Memory B cell (primary cell): ENCODE results near the gene TMEM14B.
"Not testable (repeated sequence)": the region's sequence is repeated elsewhere in the genome, so short reads cannot be mapped to it uniquely, and the experiment has no call there.

Experiments used
- ATAC-seq: fragments of 150-1000 bp; cut with Tn5 transposase; 2 replicates; pipeline ENCODE4 v1.10.0; 2021; ENCODE audit warnings: low read depth, mild to moderate bottlenecking, moderate library complexity
- DNase-seq, 2 donors: peaks; one replicate each; pipeline ENCODE4 v3.0.0; 2022; ENCODE audit warnings: low spot score in 2 of 2
- H3K27ac Mint-ChIP-seq: one replicate; pipeline ENCODE4 v1.8.0; 2022; ENCODE audit warnings: mild to moderate bottlenecking, moderate library complexity, mixed read lengths
- H3K27me3 Mint-ChIP-seq: one replicate; pipeline ENCODE4 v1.8.0; 2022; ENCODE audit warnings: mixed read lengths
- H3K36me3 Mint-ChIP-seq: one replicate; pipeline ENCODE4 v1.8.0; 2022; ENCODE audit warnings: mild to moderate bottlenecking, mixed read lengths
- H3K4me1 Mint-ChIP-seq: one replicate; pipeline ENCODE4 v1.8.0; 2022; ENCODE audit warnings: mixed read lengths
- H3K4me3 Mint-ChIP-seq: one replicate; pipeline ENCODE4 v1.8.0; 2022; ENCODE audit warnings: mild to moderate bottlenecking, moderate library complexity, mixed read lengths
- H3K9me3 Mint-ChIP-seq: one replicate; pipeline ENCODE4 v1.8.0; 2022; ENCODE audit warnings: mixed read lengths

The TMEM14B gene

GRCh38 chr6:10747251-10747972 is at the start of gene TMEM14B:
TMEM14B (plus strand) TSS chr6:10747805; CDS start chr6:10749246, 1,441 bp downstream.
- peak within 1 kb of the TSS; percentile 90 for H3K4me3 Mint-ChIP-seq
- H3K27me3 Mint-ChIP-seq, result no peaks in the 10 kb centered on the region
- peak within 1 kb of the TSS; percentile 94 for H3K27ac Mint-ChIP-seq
- peak; percentile 97 for ATAC-seq
- peak; percentile 98 to 99 for DNase-seq
- H3K9me3 Mint-ChIP-seq, result no peaks in the 10 kb centered on the region
- H3K4me1 Mint-ChIP-seq, result peaks cover 20% of the 10 kb centered on the region
- peaks cover 7% of the 10 kb centered on the region for H3K36me3 Mint-ChIP-seq

GRCh38 chr6:10713962-10714361 is 33.6 kb upstream of the TMEM14B start:
- Mint-ChIP-seq H3K27ac (no peak overlapping the region), H3K4me1 (no peaks in the 10 kb centered on the region), H3K27me3 (no peaks in the 10 kb centered on the region), H3K4me3 (no peak overlapping the region), H3K9me3 (peaks cover 2% of the 10 kb centered on the region), H3K36me3 (peaks cover 2% of the 10 kb centered on the region)
- ATAC-seq (no peak), DNase-seq (no peak)

- DNase-seq (peak; percentile 15 to 20), ATAC-seq (peak; percentile 37)
- Mint-ChIP-seq H3K36me3 (peaks cover 2% of the 10 kb centered on the region), H3K4me1 (peaks cover 14% of the 10 kb centered on the region), H3K9me3 (peaks cover 2% of the 10 kb centered on the region), H3K27ac (peak overlapping the region; percentile 35), H3K4me3 (peak overlapping the region; percentile 79), H3K27me3 (no peaks in the 10 kb centered on the region)
Measured at GRCh38 chr6:10719296-10719963, 28.2 kb upstream of the TMEM14B start.

- ATAC-seq (no peak), DNase-seq (no peak)
- Mint-ChIP-seq H3K4me1 (peaks cover 14% of the 10 kb centered on the region), H3K27ac (peak overlapping the region; percentile 35), H3K36me3 (peaks cover 2% of the 10 kb centered on the region), H3K9me3 (peaks cover 2% of the 10 kb centered on the region), H3K27me3 (no peaks in the 10 kb centered on the region), H3K4me3 (peak overlapping the region; percentile 95)
Measured at GRCh38 chr6:10719964-10720264, 27.7 kb upstream of the TMEM14B start.

- H3K9me3 Mint-ChIP-seq, result peaks cover 2% of the 10 kb centered on the region
- DNase-seq (peak; percentile 40 to 47), ATAC-seq (peak; percentile 49)
- H3K27me3 Mint-ChIP-seq, result no peaks in the 10 kb centered on the region
- peak overlapping the region; percentile 60 for H3K27ac Mint-ChIP-seq
- H3K4me3 Mint-ChIP-seq, result peak overlapping the region; percentile 95
- peaks cover 4% of the 10 kb centered on the region for H3K36me3 Mint-ChIP-seq
- H3K4me1 Mint-ChIP-seq, result peaks cover 16% of the 10 kb centered on the region
Measured at GRCh38 chr6:10720265-10720959, 27.2 kb upstream of the TMEM14B start.

DNA sequence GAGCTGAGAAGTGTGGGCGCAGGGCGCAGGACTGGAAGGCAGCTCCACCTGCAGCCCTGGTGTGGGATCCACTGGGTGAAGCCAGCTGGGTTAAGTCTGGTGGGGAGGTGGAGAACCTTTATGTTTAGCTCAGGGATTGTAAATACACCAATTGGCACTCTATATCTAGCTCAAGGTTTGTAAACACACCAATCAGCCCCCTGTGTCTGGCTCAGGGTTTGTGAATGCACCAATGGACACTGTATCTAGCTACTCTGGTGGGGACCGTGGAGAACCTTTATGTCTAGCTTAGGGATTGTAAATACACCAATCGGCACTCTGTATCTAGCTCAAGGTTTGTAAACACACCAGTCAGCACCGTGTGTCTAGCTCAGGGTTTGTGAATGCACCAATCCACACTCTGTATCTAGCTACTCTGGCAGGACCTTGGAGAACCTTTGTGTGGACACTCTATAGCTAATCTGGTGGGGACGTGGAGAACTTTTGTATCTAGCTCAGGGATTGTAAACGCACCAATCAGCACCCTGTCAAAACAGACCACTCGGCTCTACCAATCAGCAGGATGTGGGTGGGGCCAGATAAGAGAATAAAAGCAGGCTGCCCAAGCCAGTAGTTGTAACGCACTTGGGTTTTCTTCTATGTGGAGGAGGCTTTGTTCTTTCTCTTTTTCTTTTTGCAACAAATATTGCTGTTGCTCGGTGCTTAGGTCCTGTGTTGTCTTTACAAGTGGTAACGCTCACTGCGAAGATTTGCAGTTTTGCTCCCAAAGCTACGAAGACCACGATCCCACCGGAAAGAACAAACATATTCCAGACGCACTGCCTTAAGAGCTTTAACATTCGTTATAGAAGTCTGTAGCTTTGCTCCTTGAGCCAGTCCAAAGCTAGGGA is 26.4 kb upstream of the TMEM14B start:
- not testable (repeated sequence) for ATAC-seq, H3K27me3 Mint-ChIP-seq, DNase-seq, H3K36me3 Mint-ChIP-seq, H3K9me3 Mint-ChIP-seq
- Mint-ChIP-seq H3K4me1 (peaks cover 19% of the 10 kb centered on the region), H3K27ac (peak overlapping the region; percentile 60), H3K4me3 (peak overlapping the region; percentile 95)

GRCh38 chr6:10721850-10722569 is 25.6 kb upstream of the TMEM14B start:
- ATAC-seq, result no peak
- Mint-ChIP-seq H3K27ac (peak overlapping the region; percentile 60), H3K9me3 (peaks cover 2% of the 10 kb centered on the region), H3K27me3 (no peaks in the 10 kb centered on the region), H3K36me3 (peaks cover 8% of the 10 kb centered on the region), H3K4me1 (peaks cover 20% of the 10 kb centered on the region), H3K4me3 (peak overlapping the region; percentile 95)
- DNase-seq, result no peak

GRCh38 chr6:10722570-10722819 is 25.1 kb upstream of the TMEM14B start:
- Mint-ChIP-seq H3K36me3 (peaks cover 10% of the 10 kb centered on the region), H3K9me3 (peaks cover 2% of the 10 kb centered on the region), H3K27ac (peak overlapping the region; percentile 80), H3K27me3 (no peaks in the 10 kb centered on the region), H3K4me1 (peaks cover 23% of the 10 kb centered on the region), H3K4me3 (peak overlapping the region; percentile 95)
- DNase-seq (no peak), ATAC-seq (no peak)

DNA sequence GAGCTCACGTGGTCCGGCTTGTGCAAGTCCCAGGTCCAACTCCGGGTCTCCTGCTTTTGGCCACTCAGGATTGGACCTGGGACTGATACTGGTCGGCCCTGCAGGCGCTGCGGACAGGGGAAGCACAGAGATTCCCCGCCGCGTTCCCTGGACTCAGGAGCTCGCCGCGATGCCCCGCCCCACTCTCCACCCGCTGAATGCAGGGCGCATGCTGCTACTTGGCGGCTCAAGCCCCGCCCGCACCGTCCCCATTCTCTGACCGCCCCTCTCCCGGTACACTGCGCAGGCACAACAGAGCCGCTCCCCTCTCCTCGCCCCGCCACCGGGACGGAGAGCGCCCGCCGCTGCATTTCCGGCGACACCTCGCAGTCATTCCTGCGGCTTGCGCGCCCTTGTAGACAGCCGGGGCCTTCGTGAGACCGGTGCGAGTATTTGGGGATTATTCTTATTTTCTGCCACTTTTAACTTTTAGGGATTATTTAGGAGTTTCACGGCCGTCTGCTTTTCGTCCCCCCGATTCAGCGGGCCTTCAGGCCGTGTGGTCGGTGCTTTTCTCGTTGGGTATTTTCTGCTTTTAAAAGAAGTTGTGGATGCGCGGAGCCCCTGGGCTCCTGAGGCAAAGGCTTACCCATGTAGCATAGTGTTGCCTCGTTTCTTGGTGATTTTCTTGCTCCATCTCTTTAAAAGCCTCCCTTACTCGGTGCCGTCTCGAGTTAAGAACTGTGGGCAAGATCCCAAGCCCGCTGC is 24.6 kb upstream of the TMEM14B start, which contains the start of gene TMEM14C:
Gene TMEM14C, plus strand, starts transcription at position 251 of the 747 bp plus-strand sequence. CDS start 1,544 bp downstream, outside the sequence.
- Mint-ChIP-seq H3K4me3 (peak within 1 kb of the TSS; percentile 95), H3K4me1 (peaks cover 26% of the 10 kb centered on the region), H3K27me3 (no peaks in the 10 kb centered on the region), H3K27ac (peak within 1 kb of the TSS; percentile 80), H3K9me3 (peaks cover 2% of the 10 kb centered on the region), H3K36me3 (peaks cover 13% of the 10 kb centered on the region)
- ATAC-seq (peak; percentile 83), DNase-seq (peak; percentile 39 to 50)

- DNase-seq (no peak), ATAC-seq (no peak)
- Mint-ChIP-seq H3K27ac (peak overlapping the region; percentile 80), H3K9me3 (peaks cover under 1% of the 10 kb centered on the region), H3K27me3 (no peaks in the 10 kb centered on the region), H3K36me3 (peaks cover 16% of the 10 kb centered on the region), H3K4me3 (peak overlapping the region; percentile 95), H3K4me1 (peaks cover 30% of the 10 kb centered on the region)
Measured at GRCh38 chr6:10723567-10723881, 24.1 kb upstream of the TMEM14B start.

DNA sequence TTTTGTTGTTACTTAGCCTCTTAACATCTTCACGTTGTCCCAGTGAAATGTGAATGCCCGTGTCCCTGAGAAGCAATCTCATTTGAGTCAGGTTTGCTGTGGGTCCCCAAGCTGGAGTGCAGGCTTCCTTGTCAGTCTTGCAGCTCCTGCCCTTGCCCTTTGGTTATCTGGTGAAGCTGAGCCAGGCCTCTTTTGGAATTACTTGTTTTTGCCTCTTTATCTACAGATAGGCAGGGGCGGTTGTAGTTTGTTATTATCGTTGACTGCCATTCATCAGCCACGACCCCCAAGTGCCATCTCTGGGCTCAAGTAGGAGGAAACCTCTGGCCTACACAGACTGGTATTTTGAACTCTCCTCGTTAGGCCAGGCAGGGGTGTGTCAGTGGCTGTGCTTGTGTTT is 22.6 kb upstream of the TMEM14B start:
- H3K9me3 Mint-ChIP-seq, result no peaks in the 10 kb centered on the region
- H3K36me3 Mint-ChIP-seq, result peaks cover 15% of the 10 kb centered on the region
- peaks cover 30% of the 10 kb centered on the region for H3K4me1 Mint-ChIP-seq
- ATAC-seq, result no peak
- no peak for DNase-seq
- H3K27me3 Mint-ChIP-seq, result no peaks in the 10 kb centered on the region
- no peak overlapping the region for H3K4me3 Mint-ChIP-seq
- H3K27ac Mint-ChIP-seq, result peak overlapping the region; percentile 58

DNA sequence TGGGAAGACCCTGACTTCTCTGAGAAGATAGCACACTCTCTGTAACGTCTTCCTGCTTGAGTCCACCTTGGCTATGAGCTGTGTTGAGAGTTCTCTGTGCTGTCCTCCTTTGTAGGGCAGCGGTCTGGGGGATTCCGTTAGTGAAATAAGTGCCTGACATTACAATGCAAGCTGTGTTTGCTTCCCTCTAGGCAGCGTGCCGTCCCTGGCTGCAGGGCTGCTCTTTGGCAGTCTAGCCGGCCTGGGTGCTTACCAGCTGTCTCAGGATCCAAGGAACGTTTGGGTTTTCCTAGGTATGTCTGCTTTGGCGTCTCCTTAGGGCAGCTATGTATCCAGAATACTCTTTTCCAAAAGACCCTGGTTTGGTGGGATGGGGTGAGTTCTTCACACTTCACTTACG is 21.9 kb upstream of the TMEM14B start:
- no peak for DNase-seq
- H3K9me3 Mint-ChIP-seq, result no peaks in the 10 kb centered on the region
- no peaks in the 10 kb centered on the region for H3K27me3 Mint-ChIP-seq
- no peak for ATAC-seq
- peaks cover 19% of the 10 kb centered on the region for H3K36me3 Mint-ChIP-seq
- peak overlapping the region; percentile 41 for H3K4me3 Mint-ChIP-seq
- H3K27ac Mint-ChIP-seq, result peak overlapping the region; percentile 58
- peaks cover 30% of the 10 kb centered on the region for H3K4me1 Mint-ChIP-seq

GRCh38 chr6:10730254-10730653 is 17.4 kb upstream of the TMEM14B start:
- Mint-ChIP-seq H3K36me3 (peaks cover 25% of the 10 kb centered on the region), H3K4me1 (peaks cover 16% of the 10 kb centered on the region), H3K4me3 (no peak overlapping the region), H3K9me3 (no peaks in the 10 kb centered on the region), H3K27ac (no peak overlapping the region), H3K27me3 (no peaks in the 10 kb centered on the region)
- DNase-seq, result no peak
- ATAC-seq, result no peak
